ENCODE measurements around the gene TPPP.
"Not testable (repeated sequence)": the region's sequence is repeated elsewhere in the genome, so short reads cannot be mapped to it uniquely, and the experiment has no call there.

GRCh38 chr5:696753-697702, 3.9 kb upstream of the TPPP start:
- TF ChIP-seq BCL3 (IDR thresholded peaks at IDR 0.05); ELK1 (IDR thresholded peaks at IDR 0.05; ENCODE audit: low read depth, low read length): not testable (repeated sequence)
- TF ChIP-seq, protein P1, sequence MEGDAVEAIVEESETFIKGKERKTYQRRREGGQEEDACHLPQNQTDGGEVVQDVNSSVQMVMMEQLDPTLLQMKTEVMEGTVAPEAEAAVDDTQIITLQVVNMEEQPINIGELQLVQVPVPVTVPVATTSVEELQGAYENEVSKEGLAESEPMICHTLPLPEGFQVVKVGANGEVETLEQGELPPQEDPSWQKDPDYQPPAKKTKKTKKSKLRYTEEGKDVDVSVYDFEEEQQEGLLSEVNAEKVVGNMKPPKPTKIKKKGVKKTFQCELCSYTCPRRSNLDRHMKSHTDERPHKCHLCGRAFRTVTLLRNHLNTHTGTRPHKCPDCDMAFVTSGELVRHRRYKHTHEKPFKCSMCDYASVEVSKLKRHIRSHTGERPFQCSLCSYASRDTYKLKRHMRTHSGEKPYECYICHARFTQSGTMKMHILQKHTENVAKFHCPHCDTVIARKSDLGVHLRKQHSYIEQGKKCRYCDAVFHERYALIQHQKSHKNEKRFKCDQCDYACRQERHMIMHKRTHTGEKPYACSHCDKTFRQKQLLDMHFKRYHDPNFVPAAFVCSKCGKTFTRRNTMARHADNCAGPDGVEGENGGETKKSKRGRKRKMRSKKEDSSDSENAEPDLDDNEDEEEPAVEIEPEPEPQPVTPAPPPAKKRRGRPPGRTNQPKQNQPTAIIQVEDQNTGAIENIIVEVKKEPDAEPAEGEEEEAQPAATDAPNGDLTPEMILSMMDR (IDR thresholded peaks at IDR 0.05) = not testable (repeated sequence)
